SK-N-MC (cell line): ENCODE measurements around the gene AURKB.

ENCODE experiments used
- EZH2 ChIP-seq: fragments of 200-600 bp; sonication (generic); IDR thresholded peaks from one replicate; pipeline ENCODE4 v1.6.1; 2017; ENCODE audit warnings: antibody characterized with exemption
- FOXP2 ChIP-seq: optimal IDR thresholded peaks from 2 replicates; pipeline ENCODE3; 2011; ENCODE audit warnings: mild to moderate bottlenecking, moderate library complexity; ENCODE audit not compliant: insufficient read depth; ENCODE audit errors: extremely low read length, control extremely low read depth
- POLR2AphosphoS5 ChIP-seq: IDR thresholded peaks from 2 replicates; pipeline ENCODE4 v1.6.1; 2012; ENCODE audit warnings: mild to moderate bottlenecking, low read depth, low read length, borderline replicate concordance

GRCh38 chr17:8160224-8160577 lies 50.2 kb downstream of the AURKB start:
- TF ChIP-seq EZH2 (no peak), POLR2AphosphoS5 (no peak), FOXP2 (no peak)
